ENCODE results near the gene NR2C2.

DNA sequence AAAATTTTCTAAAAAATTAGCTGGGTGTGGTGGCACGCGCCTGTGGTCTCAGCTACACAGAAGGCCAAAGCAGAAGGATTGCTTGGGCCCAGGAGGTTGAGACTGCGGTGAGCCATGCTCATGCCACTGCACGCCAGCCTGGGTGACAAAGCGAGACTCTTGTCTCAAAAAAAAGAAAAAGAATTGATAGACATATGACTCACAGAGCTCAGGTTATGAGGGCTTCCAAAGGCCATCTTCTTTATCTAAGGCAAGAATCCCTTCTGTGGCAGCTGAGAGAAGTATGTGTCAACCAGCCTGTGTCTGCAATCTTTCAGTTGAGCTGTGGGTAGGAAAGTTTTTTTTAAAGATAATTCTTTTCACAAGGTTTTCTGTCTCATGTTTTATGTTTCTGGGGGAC lies 63.8 kb downstream of the NR2C2 start:
- TF ChIP-seq POLR2A (IDR thresholded peaks at IDR 0.05), result no peak
- TF ChIP-seq CTCF (IDR thresholded peaks at IDR 0.05), result no peak
